ENCODE measurements around the gene MICAL2. TPM values are rescaled to one million over a fixed set of nuclear protein-coding genes. Genes with fewer than 3 reads are reported as not detected.

MICAL2 gene
- total and polyA plus RNA-seq, 10 of the 15 experiments (the other 5 are each of a cell fraction or from before 2014, with no cell fraction given), result 0.90 to 5.6 (median 2.4) TPM

DNA sequence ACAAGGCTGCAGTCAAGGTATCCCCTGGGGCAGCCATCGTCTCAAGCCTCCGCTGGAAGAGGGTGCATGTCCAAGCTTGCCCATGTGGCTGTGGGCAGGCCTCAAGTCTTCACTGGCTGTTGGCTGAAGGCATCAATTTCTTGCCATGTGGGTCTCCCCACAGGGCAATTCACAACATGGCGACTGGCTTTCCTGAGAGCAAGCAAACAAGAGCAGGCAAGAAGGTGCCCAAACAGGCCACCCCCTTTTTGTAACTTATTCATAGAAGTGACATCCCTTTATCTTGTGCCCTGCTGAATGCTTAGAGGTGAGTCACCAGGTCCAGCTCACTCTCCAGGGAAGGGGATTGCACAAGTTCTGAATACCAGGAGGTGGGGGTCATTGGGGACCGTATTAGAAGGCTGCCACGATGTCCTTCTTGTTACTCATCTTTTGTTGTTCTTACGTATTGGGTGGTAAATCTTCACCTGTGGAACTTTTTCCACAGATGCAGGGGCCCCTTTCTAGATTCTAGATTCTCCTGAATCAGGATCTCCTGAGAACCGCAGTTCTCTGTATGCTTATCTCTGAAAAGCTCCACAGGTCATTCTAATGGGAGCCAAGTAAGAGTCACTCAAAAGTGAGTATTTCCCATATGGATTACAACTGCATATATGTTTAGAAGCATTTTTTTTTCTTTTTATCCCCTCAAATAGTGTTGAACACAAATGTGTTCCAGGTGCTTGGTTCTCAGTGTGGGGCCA lies 44.2 kb upstream of the MICAL2 start (continued):
- TF ChIP-seq HDGF (IDR thresholded peaks at IDR 0.05) (no peak), SKIL (IDR thresholded peaks at IDR 0.05; ENCODE audit: low read depth, poor library complexity, severe bottlenecking) (no peak)

GRCh38 chr11:12066799-12067508 lies 43.4 kb upstream of the MICAL2 start:
- H3K9ac ChIP-seq (ENCODE audit: control insufficient read depth, insufficient read depth, low read length), result no peak overlapping the region

More at GRCh38 chr11:12066799-12067508, 43.4 kb upstream of the MICAL2 start:
- Histone ChIP-seq H3K4me2 (ENCODE audit: control insufficient read depth, insufficient read depth) (no peak overlapping the region), H3K36me3 (ENCODE audit: control insufficient read depth in 2 of 2, insufficient read depth in 2 of 2, low read length in 1 of 2) (no peaks in the 10 kb centered on the region), H4K20me1 (ENCODE audit: control insufficient read depth, insufficient read depth) (no peaks in the 10 kb centered on the region), H3K27me3 (replicated peaks in 1 of 2; ENCODE audit: control insufficient read depth in 2 of 2, insufficient read depth in 2 of 2, low read length in 1 of 2) (no peaks in the 10 kb centered on the region; a peak in 2 of 4 replicates), H3K79me2 (ENCODE audit: control insufficient read depth, insufficient read depth, low read length) (no peaks in the 10 kb centered on the region), H3K9me3 (replicated peaks; ENCODE audit: control insufficient read depth, insufficient read depth, low read length) (no peaks in the 10 kb centered on the region; the same call in 2 of the 3 replicates), H2AFZ (ENCODE audit: control insufficient read depth, low read depth, low read length) (no peak overlapping the region), H3K27ac (ENCODE audit: control insufficient read depth, insufficient read depth) (no peak overlapping the region), H3K4me3 (no peak overlapping the region), H3K4me1 (ENCODE audit: control insufficient read depth, insufficient read depth, low read length) (no peaks in the 10 kb centered on the region)
- ChIA-PET SMC1A (ENCODE audit: uncharacterized antibody, unreplicated experiment) (no interaction called here), CTCF (interaction anchor here (1.1 to 2.2 kb wide), 3 partner anchors 12 to 215 kb away, joined by 3 to 7 read pairs (median 4); no protein-coding TSS in a partner anchor), POLR2A (no interaction called here), RAD21 (ENCODE audit: unreplicated experiment) (interaction anchor here (1.6 kb wide), 1 partner anchor 169 kb away, joined by 6 read pairs; no protein-coding TSS in a partner anchor)
- 2% methylated on average over 8 of the region's 8 CpGs for WGBS (ENCODE audit: insufficient coverage, insufficient replicate concordance, low lambda C conversion rate, missing lambda C conversion rate)
- intact Hi-C loops (cut with micrococcal nuclease; ENCODE audit: unreplicated experiment), result no loop called here
- BruUV-seq (replicated peaks), result no TSS peak
- no peak for TF ChIP-seq FOS (IDR thresholded peaks at IDR 0.05; ENCODE audit: borderline replicate concordance, extremely low read depth, insufficient read length)
- no peak for TF ChIP-seq YBX1 (IDR thresholded peaks at IDR 0.05)
- no peak for TF ChIP-seq LARP7 (IDR thresholded peaks at IDR 0.05)
- no peak for TF ChIP-seq ZNF274 (IDR thresholded peaks at IDR 0.05; ENCODE audit: insufficient read depth, insufficient read length)
- DNase-seq (ENCODE audit: low read depth, low spot score) (no peak), FAIRE-seq (no peak), ATAC-seq (no peak)
- in situ Hi-C loops (cut with MboI), result no loop called here
